GM19025 (cell line): ENCODE data around the gene GNPTAB.
"Not testable (repeated sequence)": the region's sequence is repeated elsewhere in the genome, so short reads cannot be mapped to it uniquely, and the experiment has no call there.

Experiments used
- ATAC-seq: cut with Tn5 transposase; IDR thresholded peaks from one replicate; pipeline ENCODE4 v1.9.1; 2021; ENCODE audit warnings: mild to moderate bottlenecking, low read depth, moderate library complexity; ENCODE audit not compliant: unreplicated experiment

The GNPTAB gene

GRCh38 chr12:101830367-101831325 lies at the start of gene GNPTAB:
GNPTAB (minus strand) TSS chr12:101830959; CDS start chr12:101830675, 284 bp downstream.
- peak; percentile 92 for ATAC-seq

DNA sequence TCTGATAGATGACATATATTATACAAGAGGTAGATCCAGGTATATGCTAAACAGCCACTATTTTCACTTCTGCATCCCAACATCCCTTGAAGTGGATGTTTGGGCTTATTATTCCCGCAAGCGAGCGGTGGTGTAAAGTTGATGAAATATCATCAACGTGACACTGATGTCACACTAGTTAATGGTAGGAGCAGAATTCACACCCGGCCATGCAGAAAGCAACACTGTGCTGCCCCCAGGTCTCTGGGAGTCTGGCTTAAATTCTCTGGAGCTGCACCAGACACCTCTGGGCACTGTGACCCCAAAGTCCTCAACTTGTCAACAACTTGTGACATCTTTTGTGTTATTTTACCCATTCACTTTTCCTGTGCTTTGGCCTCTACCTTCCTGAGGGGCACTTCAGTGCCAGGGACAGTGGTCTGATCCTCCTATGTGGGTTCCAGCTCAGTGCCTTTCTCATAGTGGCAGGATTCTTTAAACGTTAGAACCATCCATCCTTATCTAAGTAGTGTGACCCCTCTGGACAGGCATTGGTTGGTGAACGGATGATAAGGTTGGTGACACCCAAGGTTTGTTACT lies 47.6 kb upstream of the GNPTAB start:
- no peak for ATAC-seq

GRCh38 chr12:101877806-101878242 lies 47.1 kb upstream of the GNPTAB start:
- no peak for ATAC-seq

DNA sequence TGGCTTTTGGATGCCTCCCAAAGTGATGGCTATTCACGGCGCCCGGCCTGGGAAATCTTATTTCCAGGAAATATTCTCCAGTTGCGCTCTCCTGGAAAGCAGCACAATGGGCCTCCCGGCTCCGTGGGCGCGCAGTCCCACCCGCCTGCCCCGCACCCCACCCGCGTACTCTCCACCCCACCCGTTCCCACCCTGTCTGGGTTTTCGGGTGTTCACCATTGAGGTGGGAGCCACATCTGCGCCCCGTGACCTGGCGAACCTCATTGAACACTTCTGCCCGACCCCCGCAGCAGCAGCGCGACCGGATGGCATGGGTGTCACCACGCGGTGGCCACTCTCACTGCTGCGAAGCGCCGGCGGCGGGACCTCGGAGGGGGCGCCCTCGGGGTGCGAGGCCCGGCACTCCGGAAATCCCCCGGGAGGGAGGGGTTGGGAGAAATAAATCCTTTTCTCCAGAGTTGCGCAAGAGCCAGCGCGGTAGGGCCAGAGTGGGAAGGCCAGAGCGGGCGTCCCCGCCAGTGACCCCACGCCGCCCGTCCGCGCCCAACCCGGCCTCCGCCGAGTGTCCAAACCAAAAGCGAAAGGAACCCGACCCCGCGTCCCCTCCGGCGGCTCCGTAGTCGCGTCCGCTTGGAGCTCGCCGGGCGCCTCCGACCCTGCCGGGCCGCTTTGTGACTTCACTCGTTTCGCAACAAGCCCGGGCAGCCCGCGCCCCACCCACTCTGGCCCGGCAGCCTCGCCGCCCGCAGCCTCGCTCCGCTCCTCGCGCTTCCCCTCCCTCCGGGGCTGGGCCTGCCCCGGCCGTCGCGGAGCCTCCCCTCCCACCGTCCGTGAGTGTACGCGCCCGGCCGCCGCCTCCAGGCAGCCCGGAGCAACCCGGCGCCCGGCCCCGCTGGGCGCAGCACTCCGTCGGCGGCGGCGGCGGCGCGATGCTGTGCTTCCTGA lies 46.4 kb upstream of the GNPTAB start, which contains the start of gene DRAM1:
DRAM1 (plus strand) TSS at position 720 of the 945 bp plus-strand sequence; CDS start at position 930, 210 bp downstream.
- ATAC-seq: peak; percentile 85

GRCh38 chr12:101876322-101876860 lies 45.6 kb upstream of the GNPTAB start:
- no peak for ATAC-seq

DNA sequence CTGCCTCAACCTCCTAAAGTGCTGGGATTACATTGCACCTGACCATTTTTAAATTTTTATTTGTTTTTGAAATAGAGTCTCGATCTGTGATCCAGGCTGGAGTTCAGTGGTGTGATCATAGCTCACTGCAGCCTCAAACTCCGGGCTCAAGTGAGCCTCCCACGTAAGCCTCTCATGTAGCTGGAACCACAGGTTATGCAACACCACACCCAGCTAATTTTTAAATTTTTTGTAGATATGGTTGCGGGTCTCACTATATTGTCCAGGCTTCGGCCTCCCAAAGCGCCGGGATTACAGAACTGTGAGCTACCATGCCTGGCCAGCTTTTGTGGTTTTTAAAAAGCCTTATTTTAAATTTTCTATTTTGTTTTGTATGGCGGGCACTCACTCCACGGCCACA lies 44.4 kb upstream of the GNPTAB start:
- ATAC-seq: no peak

DNA sequence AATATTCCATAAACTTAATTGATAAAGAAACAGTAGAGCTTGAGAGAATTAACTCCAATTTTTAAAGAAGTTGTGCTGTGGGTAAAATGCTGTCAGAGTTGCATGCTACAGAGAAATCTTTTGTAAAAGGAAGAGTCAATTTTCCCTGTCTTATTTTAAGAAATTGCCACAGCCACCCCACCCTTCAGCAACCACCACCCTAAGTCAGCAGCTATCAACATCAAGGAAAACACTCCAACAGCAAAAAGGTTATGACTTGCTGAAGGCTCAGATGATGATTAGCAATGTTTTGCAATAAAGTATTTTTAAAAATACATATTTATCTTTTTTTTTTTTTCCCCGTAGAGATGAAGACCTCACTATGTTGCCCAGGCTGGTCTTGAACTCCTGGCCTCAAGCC lies 40.2 kb upstream of the GNPTAB start:
- no peak for ATAC-seq

DNA sequence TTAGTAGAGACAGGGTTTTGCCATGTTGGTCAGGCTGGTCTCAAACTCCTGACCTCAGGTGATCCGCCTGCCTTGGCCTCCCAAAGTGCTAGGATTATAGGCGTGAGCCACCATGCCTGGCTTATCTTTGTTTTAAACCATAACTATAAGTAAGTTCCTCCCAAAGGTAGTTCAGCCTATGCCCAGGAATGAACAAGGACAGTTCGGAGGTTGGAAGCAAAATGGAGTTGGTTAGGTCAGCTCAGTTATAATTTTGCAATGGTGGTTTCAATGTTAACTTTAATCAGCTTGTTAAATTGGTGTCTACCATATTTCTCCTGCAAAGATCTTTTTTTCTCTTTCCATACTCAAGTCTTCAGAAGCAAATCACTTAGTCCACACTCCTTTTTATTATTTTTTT lies 36.9 kb upstream of the GNPTAB start:
- not testable (repeated sequence) for ATAC-seq

DNA sequence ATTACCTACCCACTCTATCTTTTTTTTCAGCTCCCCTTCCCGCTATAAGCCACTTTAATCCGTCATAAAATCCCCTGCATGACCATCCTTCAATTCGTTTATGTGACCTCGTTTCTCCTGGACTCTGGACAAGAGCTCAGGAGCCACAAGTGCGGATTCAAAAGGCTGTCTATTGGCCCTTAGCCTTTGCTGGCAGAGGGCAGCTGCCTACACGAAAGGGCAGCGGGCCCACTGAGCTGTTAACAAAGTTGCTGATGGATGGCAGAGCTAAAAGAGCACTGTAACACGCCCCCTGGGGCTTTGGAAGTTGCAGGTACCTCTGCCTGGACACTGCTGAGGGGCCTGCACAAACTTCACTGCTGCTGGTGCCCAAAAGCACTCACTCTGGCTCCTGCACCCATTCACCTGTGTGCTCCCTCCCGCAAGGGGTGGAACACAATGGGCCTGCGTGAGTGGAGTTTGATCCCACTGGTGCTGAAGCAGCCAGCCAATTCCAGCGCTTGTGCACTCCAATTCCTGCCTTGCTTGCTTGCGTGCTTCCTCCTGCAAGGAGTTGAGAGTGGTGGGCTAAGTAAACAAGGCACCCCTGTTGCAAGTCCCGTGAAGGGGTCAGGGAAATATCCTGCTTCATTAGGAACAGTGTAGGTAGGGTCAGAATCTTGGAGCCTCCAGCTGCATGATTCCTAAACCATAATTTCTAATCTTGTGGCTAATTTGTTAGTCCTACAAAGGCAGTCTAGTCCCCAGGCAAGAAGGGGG lies 36.0 kb upstream of the GNPTAB start:
- no peak for ATAC-seq

DNA sequence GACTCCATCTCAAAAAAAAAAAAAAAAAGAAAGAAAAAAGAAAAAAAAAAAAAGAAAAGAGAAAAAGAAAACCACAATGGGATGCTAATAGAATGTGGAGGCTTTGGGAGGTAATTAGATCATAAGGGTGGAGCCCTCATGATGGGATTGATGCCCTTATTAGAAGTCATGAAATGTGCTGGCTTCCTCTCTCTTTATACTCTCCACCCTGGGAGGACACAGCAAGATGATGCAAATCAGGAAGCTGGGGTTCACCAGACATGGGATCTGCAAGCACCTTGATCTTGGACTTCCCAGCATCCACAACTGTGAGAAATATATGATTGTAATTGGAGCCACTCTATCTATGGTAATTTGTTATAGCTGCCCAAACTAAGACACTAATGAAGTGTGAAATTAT lies 33.2 kb upstream of the GNPTAB start:
- ATAC-seq: no peak

GRCh38 chr12:101862245-101862644 lies 31.5 kb upstream of the GNPTAB start:
- no peak for ATAC-seq

GRCh38 chr12:101861688-101862087 lies 30.9 kb upstream of the GNPTAB start:
- not testable (repeated sequence) for ATAC-seq

- peak; percentile 31 for ATAC-seq
These were observed 29.2 kb upstream of the GNPTAB start for GRCh38 chr12:101859664-101860607.

DNA sequence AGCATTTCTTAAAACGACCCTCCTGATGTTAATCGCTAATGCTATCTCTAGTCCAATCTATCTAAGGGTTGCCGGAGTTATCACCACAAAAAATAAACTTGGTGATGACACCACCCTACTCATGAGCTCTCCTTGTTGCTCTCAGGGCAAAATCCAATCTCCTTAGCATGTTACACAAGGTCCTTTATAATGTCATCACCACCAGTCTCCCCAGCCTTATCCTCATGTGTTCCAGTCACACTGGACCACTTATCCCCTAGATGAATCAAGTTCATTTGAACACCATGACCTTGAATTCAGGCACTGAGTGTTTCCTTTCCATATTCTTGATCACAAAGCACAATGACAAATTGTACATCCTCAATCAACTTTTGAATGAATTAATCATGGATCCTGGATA lies 27.6 kb upstream of the GNPTAB start:
- no peak for ATAC-seq

- ATAC-seq: peak; percentile 44
These were observed 26.3 kb upstream of the GNPTAB start for GRCh38 chr12:101857043-101857558.

- ATAC-seq: peak; percentile 18
These were observed 25.9 kb upstream of the GNPTAB start for GRCh38 chr12:101856614-101857013.

DNA sequence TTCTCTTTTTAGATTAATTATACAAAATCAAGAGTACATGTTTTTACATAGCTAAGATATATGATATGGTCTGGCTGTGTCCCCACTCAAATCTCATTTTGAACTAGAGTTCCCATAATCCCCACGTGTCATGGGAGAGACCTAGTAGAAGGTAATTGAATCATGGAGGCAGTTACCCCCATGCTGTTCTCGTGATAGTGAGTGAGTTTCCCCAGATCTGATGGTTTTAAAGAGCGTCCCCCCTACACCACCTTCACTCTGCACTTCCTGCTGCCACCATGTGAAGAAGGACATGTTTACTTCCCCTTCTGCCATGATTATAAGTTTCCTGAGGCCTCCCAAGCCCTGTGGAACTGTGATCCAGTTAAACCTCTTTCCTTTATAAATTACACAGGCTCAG lies 25.2 kb upstream of the GNPTAB start:
- no peak for ATAC-seq

DNA sequence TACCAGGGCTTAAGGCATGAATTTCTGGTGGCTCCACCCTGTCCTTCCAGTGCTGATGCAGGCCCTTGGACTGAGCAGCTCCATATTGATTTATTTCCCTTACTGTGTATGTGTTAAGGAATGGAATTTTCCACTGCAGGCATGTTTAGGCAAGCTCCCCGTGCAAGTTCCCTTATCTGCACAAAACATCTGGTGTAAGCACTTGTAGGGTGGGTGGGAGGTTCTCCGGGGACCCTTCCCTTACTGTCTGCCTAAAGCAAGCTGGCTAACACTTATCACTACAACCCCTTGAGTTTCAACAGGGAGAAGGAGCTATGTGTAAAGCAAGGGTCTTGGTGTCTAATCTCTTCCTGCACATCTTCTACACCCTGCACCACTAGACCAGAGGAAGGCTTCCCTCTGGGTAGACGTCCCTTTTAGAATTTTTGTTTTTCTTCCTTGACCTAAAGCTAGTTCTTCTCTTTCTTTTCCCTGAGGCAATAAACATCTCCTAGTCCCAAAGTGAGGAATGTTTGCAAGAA lies 24.7 kb upstream of the GNPTAB start:
- no peak for ATAC-seq
